AG09309 (cell line): Measurements from ENCODE around the gene DCXR.
"Not testable (repeated sequence)": the region's sequence is repeated elsewhere in the genome, so short reads cannot be mapped to it uniquely, and the experiment has no call there.

ENCODE experiments used
- DNase-seq: peaks from one replicate; pipeline ENCODE4 v3.0.0-alpha.2; 2010; ENCODE audit warnings: low read depth
- H3K4me3 ChIP-seq: 2 replicates; pipeline ENCODE4 v1.5.1; 2011; ENCODE audit warnings: mild to moderate bottlenecking, low read depth, low read length, moderate library complexity; ENCODE audit not compliant: control insufficient read depth
- CTCF ChIP-seq: IDR thresholded peaks from 2 replicates; pipeline ENCODE4 v1.5.1; 2011; ENCODE audit warnings: mild to moderate bottlenecking, low read depth, low read length, inconsistent platforms; ENCODE audit not compliant: insufficient read depth, control insufficient read depth; ENCODE audit errors: missing control alignments

Gene DCXR

GRCh38 chr17:82039695-82040299, 2.3 kb upstream of the DCXR start:
- DNase-seq = no peak
- no peak for TF ChIP-seq CTCF
- H3K4me3 ChIP-seq = no peak overlapping the region

- not testable (repeated sequence) for DNase-seq, H3K4me3 ChIP-seq
Measured at GRCh38 chr17:82038796-82039409, 1.4 kb upstream of the DCXR start.

DNA sequence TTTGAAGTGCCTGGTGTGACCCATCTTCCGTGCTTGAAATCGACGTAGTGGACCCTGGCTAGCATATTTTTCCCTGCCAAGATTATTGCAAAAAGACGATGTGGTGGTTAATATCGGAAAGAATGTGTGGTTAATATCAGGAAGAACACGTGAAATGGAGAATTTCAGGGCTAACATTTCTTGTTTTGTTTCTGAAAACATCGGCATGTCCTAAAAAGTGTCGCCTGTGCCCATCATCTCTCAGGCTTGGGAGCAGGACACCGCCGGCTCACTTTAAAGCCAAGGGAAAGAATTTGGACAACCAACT, 345 bp upstream of the DCXR start:
- no peak for DNase-seq

DNA sequence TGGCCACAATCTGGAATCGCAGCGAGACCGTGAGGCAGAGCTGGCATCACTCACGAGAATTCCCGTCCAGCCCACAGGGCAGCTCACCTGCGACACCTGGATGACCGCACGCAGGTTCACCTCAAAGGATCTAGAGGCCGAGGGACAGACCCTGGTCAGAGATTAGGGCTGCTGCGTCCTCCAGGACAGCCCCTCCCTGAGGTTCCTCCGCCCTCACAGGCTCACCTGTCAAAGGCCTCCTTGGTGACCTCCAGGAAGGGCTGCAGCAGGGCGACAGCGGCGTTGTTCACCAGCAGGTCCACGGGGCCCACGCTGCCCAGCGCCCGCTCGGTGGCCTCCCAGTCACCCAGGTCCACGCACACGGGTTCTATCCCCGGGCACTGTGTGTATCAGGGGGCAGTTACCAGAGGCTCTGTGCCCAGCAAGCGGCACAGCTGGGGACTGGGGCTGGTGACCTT, 834 bp downstream of the DCXR start:
- peak overlapping the region; percentile 77 for H3K4me3 ChIP-seq
- TF ChIP-seq CTCF = no peak
- no peak for DNase-seq

More for the DNA sequence above, 345 bp upstream of the DCXR start:
- no peak for TF ChIP-seq CTCF
- H3K4me3 ChIP-seq = peak overlapping the region; percentile 77

GRCh38 chr17:82035956-82036633, 1.4 kb downstream of the DCXR start:
- DNase-seq = no peak
- TF ChIP-seq CTCF = no peak
- peak overlapping the region; percentile 77 for H3K4me3 ChIP-seq

- TF ChIP-seq CTCF = no peak
- no peak for DNase-seq
- H3K4me3 ChIP-seq = no peak overlapping the region
Measured at GRCh38 chr17:82035488-82035887, 2.0 kb downstream of the DCXR start.

- TF ChIP-seq CTCF = no peak
Measured at GRCh38 chr17:82034371-82035011, 3.0 kb downstream of the DCXR start.

More at GRCh38 chr17:82034371-82035011, 3.0 kb downstream of the DCXR start:
- no peak for DNase-seq
- H3K4me3 ChIP-seq = no peak overlapping the region
